Activated T-cell treated with anti-CD3 and anti-CD28 coated beads for 48 hours (primary cell): ENCODE results near the gene RFNG.

Experiments used
- DNase-seq: peaks from one replicate; pipeline ENCODE4 v3.0.0-alpha.2; 2020; ENCODE audit warnings: low read depth

RFNG gene

DNA sequence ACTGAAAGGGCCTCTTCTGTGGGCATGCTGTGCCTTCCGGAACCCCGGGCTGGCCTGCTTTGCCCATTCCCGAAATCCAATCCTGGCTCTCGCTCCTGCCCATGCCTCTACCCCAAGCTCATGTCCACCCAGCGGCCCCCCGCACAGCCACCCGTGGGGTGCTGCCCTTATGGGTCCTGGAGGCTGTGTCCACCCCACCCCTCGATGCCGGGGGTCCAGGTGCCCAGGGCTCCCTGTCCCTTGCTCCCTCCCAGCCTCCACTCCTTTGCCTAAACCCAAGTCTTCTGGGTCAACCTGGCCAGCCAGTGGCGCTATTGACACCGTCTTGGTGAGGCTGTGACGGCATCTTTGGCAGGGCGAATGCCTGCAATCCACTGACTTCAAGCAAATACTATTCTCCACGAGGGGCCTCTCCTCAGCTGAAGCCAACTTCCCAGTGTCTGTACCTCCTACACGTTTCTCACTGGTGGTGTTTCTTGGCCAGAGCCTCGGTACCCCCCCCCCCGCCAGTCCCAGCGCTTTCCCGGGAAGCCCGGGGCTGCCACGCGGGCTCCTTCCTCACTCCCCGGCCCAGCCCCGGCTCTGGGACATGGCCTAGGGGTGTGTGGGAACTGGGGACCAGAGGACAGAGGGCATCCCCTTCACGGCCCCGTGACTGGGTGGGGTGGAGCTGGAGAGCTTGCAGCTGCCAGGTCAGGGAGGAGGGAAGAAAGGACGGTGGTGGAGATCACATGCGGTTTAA lies 26.2 kb upstream of the RFNG start:
- DNase-seq: no peak

DNA sequence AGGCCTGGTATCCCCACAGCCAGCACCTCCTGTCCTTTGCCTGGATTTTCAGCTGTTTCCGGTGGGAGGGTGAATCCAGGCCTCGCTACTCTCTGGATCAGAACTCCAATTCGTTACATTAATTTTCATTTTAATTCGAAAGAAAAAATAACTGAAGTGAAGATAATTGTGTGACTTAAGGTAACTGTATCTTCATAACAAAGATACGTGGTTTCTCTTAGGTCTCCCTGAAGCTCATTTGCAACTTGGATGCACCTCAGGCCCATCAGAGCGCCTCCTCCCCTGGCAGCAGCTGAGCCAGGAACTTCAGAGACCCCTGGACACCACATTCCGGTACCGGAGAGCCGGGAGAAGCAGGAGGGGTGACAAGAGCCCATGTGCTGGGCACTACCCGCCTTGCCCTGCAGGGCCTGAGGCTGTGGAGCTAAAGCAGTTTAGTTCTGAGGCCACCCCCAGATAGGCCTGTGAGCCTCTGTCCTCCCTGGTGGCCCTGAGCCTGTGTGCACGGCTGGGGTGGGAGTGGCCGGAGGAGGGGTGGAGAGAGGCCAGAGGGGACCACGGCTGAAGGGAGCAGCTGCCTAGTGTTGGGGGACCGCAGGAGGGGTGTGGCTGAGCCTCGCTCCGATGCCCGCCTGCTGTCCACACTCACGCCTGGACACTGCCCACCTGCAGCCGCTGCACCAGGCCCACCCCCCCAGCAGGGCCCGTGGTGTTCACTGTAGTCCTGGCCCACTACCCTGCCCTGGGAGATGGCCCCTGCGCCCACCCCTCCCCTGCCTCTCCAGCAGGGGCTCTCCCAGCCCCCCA lies 25.4 kb upstream of the RFNG start:
- DNase-seq: no peak

- DNase-seq: no peak
Measured at GRCh38 chr17:82076018-82076784, 24.6 kb upstream of the RFNG start.

GRCh38 chr17:82073446-82073845 lies 21.8 kb upstream of the RFNG start:
- DNase-seq: no peak

GRCh38 chr17:82072827-82073226 lies 21.2 kb upstream of the RFNG start:
- no peak for DNase-seq

DNA sequence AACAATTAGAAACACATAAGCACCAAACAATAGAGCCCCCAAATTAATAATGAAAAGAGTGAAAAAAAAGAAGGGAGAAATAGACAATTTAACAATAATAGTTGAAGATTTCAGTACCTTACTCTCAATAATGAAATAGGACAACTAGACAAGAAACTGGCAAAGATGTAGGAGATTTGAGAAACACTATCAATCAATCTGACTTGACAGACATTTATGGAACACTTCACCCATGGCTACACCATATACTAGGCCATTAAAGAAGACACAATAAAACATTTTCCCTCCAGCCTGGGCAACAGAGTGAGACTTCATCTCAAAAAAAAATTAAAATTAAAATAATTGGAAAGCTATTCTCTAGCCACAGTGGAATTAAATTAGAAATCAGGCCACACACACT lies 19.0 kb upstream of the RFNG start:
- no peak for DNase-seq

DNA sequence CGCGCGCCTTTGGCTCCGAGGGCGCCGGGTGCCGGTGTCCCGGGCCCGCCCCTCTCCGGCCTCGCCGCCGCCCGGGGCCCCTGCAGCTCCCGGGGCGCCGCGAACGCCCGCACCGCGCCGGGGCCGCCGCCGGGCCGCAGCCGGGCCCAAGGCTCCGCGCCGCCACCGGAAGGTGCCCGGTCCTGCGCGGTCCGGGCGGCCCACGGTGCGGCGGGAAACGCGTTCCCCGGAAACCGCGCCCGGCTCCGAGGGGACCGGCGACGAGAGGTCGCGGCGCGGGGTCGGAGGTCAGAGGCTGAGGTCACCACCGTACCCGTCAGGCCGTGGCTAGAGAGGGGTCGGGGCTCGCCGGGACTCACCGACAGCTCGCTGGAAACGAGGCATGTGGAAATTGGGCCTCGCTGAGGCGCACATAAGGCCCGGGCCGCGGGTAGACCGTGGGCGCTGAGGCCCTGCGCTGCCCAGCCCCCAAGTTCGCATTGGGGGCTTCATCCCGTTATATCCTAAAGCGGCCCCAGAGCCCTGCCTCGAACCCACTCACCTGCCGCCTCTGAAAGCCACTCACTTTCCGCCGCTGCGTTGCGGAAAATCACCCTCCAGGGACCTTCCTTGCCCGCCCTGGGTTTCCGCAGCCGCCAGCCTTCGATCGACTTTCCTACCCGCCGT lies 14.2 kb upstream of the RFNG start, which contains the start of gene DUS1L:
Gene DUS1L, minus strand, starts transcription at position 167 of the 666 bp plus-strand sequence. CDS start 745 bp downstream, outside the sequence.
- peak; percentile 74 for DNase-seq

DNA sequence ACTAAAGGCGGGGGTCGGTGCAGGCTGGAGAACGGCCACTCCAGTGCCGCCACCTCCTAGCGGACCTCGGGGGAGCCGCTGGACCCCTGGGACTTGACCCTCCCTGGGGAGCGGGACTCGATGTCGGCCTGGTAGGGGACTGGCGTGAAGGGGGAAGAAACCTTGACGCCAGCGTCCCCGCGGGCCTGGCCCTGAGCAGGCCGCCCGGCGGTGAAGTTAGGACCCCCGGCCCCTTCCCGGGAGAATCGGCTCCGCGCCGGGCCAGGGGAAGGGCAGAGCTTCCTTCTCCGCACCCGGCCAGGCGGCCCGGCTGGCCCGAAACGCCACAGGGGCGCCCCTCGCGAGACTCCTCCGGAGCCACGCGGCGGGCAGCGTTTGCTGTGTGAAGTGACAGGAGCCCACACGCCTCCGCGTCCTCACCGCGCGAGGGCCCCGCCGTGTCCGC lies 13.6 kb upstream of the RFNG start:
- DNase-seq: peak; percentile 31

DNA sequence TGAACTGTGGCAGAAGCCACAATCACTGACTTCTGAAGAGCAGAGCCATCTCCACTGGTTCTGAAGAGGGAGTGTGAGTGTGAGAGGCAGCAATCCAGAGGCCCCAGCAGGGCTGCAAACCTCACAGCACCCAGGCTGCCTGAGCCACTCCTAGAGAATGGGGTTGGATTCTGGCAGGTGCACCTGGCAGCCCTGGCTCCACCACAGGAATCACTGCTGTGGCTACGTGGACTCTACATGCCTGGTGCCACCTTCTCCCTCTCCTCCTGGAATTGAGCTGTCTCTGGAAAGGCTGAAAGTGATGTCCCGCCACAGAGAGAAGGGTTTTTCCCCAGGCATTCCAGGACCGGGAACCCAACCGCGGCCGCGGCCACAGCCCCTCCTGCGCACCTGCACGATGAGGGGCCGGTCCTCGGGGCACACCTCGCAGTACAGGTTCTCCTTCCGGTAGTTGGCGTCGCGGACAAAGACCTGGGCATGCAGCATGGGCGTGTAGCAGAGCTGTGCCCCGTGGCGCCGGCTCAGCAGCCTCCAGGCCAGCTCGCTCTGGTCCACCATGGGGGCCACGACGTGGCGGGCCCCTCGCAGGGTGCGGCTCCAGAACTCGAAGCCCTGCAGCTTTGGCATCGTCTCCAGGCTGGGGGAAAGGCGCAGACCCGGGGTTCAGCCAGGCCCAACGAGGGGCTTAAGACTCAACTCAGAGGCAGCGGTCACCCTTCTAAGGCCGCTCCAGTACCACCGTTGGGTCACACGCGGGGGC lies 13.0 kb upstream of the RFNG start:
- DNase-seq: no peak

DNA sequence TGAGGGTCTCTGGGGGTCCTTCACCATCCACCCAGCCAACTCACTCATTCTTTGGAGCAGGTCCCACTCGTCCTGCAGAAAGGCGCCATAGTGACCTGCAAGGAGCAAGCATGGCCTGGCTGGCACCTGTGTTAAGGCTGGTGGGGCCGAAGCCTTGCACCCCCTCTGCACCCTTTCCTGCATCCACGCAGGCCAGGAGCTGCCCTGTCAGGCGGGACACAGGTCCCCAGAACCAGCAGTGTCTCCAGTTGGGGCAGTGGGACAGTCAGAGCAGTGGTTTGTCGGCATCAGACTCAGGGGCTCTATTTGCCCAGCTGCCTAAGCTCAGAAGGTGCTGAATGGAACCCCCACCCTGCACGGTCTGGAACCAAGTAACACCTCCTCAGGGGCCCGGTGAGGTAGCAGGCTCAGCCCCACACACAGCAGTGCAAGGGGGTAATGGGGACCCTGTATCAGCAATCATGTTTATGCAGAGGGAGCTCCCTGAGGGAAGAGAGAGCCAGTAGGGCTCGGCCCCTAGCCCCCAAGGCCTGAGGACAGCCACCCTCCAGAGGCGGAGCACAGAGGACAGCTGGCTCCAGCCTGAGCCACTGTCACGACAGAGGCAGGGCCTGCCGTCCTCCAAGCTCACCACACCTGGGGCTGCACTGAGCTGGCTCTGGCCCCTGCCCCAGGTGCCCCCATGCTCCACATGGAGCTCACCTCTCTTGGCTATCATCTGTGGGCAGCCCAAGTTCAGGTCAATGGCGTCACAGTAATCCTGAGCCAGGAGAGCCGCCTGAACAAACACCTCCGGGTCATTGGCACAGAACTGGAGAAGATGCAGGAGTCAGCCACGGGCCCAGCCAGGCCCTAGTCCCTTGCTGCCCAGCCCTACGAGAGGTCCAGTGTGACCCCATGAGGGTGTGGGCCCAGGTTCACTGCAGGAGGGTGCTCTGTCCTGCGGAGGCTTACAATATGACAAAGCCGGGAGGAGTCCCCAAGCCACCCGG lies 12.1 kb upstream of the RFNG start:
- no peak for DNase-seq

- DNase-seq: no peak
Measured at GRCh38 chr17:82062984-82063368, 11.4 kb upstream of the RFNG start.

DNA sequence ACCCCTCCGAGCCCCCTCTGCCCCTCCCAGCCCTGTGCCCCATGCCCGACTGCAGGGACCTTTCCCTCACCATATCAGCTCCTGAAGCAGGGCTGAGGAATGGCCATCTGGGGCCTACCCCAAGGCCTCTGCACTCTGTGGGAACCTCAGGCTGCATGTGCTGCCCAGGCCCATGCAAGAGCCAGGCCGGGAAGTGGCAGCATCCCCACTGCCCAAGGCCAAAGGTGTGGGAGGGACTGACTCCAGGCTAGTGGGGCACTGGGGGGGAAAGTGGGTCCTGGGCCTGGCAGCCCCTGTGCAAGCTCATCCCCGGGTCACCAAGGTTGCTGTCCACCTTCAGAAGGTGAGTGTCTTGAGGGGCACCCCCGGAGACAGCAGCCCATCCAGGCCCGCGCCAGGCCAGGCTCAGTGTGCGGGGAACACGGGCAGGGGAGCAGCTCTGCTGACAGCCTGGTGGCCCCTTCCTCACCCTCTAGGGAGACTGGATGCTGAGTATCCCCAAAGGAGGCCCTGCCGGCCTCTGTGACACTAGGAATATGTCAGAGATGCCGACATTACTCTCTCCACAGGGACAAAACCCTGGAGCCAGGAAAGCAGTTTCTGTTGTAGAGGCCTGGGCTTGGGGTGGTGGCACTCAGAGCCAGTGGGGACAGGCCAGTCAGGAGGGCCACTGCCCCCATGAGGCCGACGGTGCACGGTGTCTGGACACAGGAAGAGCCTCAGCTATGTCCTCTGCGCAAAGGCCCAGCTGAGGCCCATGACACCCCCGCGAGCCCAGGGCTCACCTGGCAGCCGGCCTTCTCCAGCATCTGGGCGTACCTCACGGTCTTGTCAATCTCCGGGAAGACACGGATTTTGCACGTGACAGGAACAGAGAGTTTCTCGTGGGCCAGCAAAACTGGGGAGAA lies 10.7 kb upstream of the RFNG start:
- DNase-seq: no peak

DNA sequence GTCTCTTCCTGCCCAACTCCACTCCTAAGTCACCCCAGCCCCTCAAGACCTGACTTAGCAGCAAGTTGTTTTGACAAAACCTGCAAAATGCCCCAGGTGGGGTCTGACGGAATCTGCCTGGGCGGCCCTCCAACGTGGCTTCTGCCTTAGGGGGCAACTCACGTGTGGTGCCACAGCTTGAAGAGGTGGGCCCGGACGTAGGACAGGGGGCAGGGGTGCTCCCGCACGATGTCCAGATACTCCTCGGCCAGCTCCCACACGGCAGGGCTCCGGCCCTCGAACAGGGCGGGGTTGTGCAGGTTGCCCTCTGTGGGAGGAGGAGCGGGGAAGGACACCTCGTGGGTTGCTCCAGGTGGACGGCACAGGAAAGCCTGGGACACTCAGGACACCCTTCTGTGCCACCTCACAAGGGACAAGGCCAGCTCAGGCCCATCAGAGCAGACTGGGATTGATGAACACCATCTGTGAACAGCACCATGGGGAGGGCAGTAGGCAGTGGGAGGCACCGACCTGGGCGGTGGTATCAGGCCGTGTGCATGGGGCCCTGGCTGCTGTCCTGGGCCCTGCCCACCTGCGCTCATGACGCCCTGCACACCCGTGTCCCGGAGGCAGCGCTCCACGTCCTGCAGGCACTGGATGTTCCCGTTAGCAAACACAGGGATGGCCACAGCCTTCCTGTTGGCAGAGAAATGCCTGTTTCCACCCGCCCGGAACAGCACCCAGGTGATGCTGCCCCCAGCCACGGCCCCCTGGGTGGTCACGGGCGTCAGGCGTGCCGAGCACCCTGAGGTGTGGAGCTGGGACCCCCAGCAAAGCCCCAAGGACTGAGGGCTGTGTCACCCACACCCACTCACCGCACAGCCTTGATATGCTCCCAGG lies 9.7 kb upstream of the RFNG start:
- no peak for DNase-seq

DNA sequence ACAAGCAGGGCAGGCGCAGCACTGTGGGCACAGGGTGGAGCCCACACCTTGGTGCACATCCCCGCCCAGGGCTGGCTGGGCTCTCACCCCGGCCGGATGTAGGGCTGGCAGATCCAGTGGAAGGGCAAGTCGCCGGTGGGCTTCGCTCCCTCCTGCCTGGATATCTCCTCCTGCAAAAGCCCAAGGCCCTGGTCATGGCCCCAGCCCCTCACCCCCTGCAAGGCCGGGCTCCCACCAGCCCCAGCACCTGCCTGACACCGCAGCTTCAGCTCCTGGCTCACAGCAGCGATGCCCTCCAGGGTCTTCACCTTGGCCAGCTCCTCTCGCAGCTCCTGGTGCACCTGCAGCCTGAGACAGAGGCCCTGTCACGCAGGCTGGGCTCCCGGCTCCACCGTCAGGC lies 9.0 kb upstream of the RFNG start:
- no peak for DNase-seq

DNA sequence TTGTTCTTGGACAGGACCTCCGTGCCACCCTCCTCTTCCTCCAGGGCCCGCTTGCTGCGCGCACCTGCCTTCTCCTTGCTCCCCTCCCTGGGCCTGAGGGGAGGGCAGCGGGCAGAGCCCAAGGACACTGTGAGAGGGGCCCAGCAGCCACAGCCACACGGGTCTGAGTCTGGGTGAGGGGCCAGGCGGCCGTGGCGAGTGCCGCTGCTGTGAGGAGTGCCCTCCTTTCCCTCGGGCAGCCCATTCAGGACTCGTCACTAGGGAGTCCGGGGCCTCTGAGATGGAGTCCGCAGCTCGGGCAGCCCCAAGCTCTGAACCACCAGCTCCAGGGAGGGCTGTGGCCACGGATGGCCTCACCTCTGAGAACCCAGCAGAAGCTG lies 8.4 kb upstream of the RFNG start:
- no peak for DNase-seq

- no peak for DNase-seq
Measured at GRCh38 chr17:82059272-82060000, 7.8 kb upstream of the RFNG start.

DNA sequence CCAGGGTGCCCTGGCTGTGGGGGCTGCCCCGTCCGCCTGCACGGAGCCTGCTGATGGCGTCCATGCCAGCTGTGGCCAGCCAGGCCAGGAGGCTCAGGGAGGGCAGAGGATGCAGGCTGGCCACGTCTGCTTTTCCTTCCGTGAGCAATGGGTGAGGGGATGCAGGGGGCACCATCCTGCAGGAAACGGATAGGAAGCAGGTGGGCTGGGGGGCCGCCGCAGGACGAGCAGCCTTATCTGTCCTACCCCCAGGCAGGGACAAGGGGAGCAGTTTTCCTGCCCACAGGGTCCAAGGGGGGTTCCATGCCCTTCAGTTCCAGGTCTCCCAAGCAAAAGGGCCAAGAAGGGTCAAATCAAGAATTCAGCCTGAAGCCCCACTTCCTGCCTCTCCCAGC lies 7.2 kb upstream of the RFNG start:
- no peak for DNase-seq
